GM23338 (cell line): ENCODE measurements around the gene LIPM. TPM values are rescaled to one million over a fixed set of nuclear protein-coding genes. Genes with fewer than 3 reads are reported as not detected.

Experiments used
- ATAC-seq: fragments of 200-7000 bp; cut with Tn5 transposase; 3 replicates; pipeline ENCODE4 v1.9.1; 2020
- DNase-seq: peaks from one replicate; pipeline ENCODE4 v3.0.0-alpha.2; 2015; ENCODE audit warnings: low spot score
- H2AFZ ChIP-seq: fragments of 200-600 bp; sonication (generic); 2 replicates; pipeline ENCODE4 v1.8.0; 2016; ENCODE audit warnings: antibody characterized with exemption, mild to moderate bottlenecking, moderate library complexity
- H3F3A ChIP-seq: fragments of 200-600 bp; sonication (generic); replicated peaks from 2 replicates; pipeline ENCODE4 v1.8.0; 2017; ENCODE audit warnings: antibody characterized with exemption, mixed run types, low read depth
- H3K27ac ChIP-seq: fragments of 200-600 bp; sonication (generic); 2 replicates; pipeline ENCODE4 v1.6.1; 2016; ENCODE audit warnings: low read depth
- H3K27me3 ChIP-seq: fragments of 200-600 bp; sonication (generic); 2 replicates; pipeline ENCODE4 v1.8.0; 2016; ENCODE audit warnings: mild to moderate bottlenecking, mixed run types, moderate library complexity; ENCODE audit not compliant: insufficient read depth
- H3K36me3 ChIP-seq: fragments of 200-600 bp; sonication (generic); 2 replicates; pipeline ENCODE4 v1.8.0; 2016; ENCODE audit warnings: mild to moderate bottlenecking; ENCODE audit not compliant: insufficient read depth
- H3K4me1 ChIP-seq: fragments of 200-600 bp; sonication (generic); 2 replicates; pipeline ENCODE4 v1.8.0; 2016; ENCODE audit warnings: mild to moderate bottlenecking, moderate library complexity; ENCODE audit not compliant: insufficient read depth
- H3K4me2 ChIP-seq: fragments of 200-600 bp; sonication (generic); 2 replicates; pipeline ENCODE4 v1.7.1; 2017; ENCODE audit warnings: mixed run types
- H3K4me3 ChIP-seq: fragments of 200-600 bp; sonication (generic); 2 replicates; pipeline ENCODE4 v1.6.1; 2016; ENCODE audit warnings: mixed run types
- H3K79me2 ChIP-seq: fragments of 200-600 bp; sonication (generic); replicated peaks from 2 replicates; pipeline ENCODE4 v1.8.0; 2017; ENCODE audit warnings: mild to moderate bottlenecking; ENCODE audit not compliant: insufficient read depth
- H3K9me2 ChIP-seq: fragments of 200-600 bp; sonication (generic); 2 replicates; pipeline ENCODE4 v1.8.0; 2017; ENCODE audit not compliant: insufficient read depth
- H4K20me1 ChIP-seq: fragments of 200-600 bp; sonication (generic); replicated peaks from 2 replicates; pipeline ENCODE4 v1.8.0; 2017; ENCODE audit warnings: mild to moderate bottlenecking; ENCODE audit not compliant: insufficient read depth
- H3K27ac Mint-ChIP-seq: 2 replicates; pipeline ENCODE4 v1.8.0; 2020; ENCODE audit warnings: inconsistent platforms, mild to moderate bottlenecking, moderate library complexity, mixed read lengths
- H3K27me3 Mint-ChIP-seq: 3 replicates; pipeline ENCODE4 v1.8.0; 2022; ENCODE audit warnings: low read depth, mild to moderate bottlenecking, moderate library complexity, mixed read lengths, inconsistent platforms; ENCODE audit not compliant: insufficient read depth, poor library complexity
- H3K36me3 Mint-ChIP-seq: 3 replicates; pipeline ENCODE4 v1.8.0; 2021; ENCODE audit warnings: low read depth, mild to moderate bottlenecking, inconsistent platforms, moderate library complexity, mixed read lengths
- H3K4me1 Mint-ChIP-seq: 3 replicates; pipeline ENCODE4 v1.8.0; 2020; ENCODE audit warnings: mild to moderate bottlenecking, inconsistent platforms, mixed read lengths
- H3K4me3 Mint-ChIP-seq: 3 replicates; pipeline ENCODE4 v1.8.0; 2021; ENCODE audit warnings: moderate library complexity, mild to moderate bottlenecking, inconsistent platforms, mixed read lengths
- H3K9me3 Mint-ChIP-seq: 3 replicates; pipeline ENCODE4 v1.8.0; 2020; ENCODE audit warnings: moderate library complexity, mild to moderate bottlenecking, inconsistent platforms, mixed read lengths
- CREB1 ChIP-seq: fragments of 250-450 bp; sonication (Bioruptor Pico); IDR thresholded peaks from 2 replicates; pipeline ENCODE4 v1.5.0; 2020; ENCODE audit warnings: low read depth, mild to moderate bottlenecking, moderate library complexity
- CTCF ChIP-seq, 2 experiments: fragments of 200-600 bp in 1 of 2; sonication (generic) in 1 of 2; conservative IDR thresholded peaks; 2 replicates each; pipeline versions ENCODE4 v1.5.1 to v1.6.1; 2016 to 2017; ENCODE audit warnings: antibody characterized with exemption in 2 of 2, low read depth in 2 of 2, mild to moderate bottlenecking in 2 of 2, moderate library complexity in 1 of 2
- ETS1 ChIP-seq: IDR thresholded peaks from 2 replicates; pipeline ENCODE4 v1.6.1; 2016; ENCODE audit warnings: antibody characterized with exemption
- EZH2 ChIP-seq: fragments of 200-600 bp; sonication (generic); IDR thresholded peaks from one replicate; pipeline ENCODE4 v1.8.0; 2017; ENCODE audit warnings: antibody characterized with exemption, mild to moderate bottlenecking, low read depth; ENCODE audit not compliant: unreplicated experiment
- EZH2phosphoT487 ChIP-seq: fragments of 200-600 bp; sonication (generic); IDR thresholded peaks from one replicate; pipeline ENCODE4 v1.8.1; 2018; ENCODE audit warnings: antibody characterized with exemption; ENCODE audit not compliant: unreplicated experiment
- JUNB ChIP-seq: IDR thresholded peaks from one replicate; pipeline ENCODE4 v1.6.1; 2016; ENCODE audit warnings: antibody characterized with exemption; ENCODE audit not compliant: unreplicated experiment
- NANOG ChIP-seq: IDR thresholded peaks from 2 replicates; pipeline ENCODE4 v1.6.1; 2016; ENCODE audit warnings: antibody characterized with exemption, borderline replicate concordance
- POLR2AphosphoS5 ChIP-seq: IDR thresholded peaks from 2 replicates; pipeline ENCODE4 v1.6.1; 2016; ENCODE audit warnings: antibody characterized with exemption, low read depth
- REST ChIP-seq: IDR thresholded peaks from one replicate; pipeline ENCODE4 v1.6.1; 2018; ENCODE audit warnings: antibody characterized with exemption; ENCODE audit not compliant: unreplicated experiment
- ZNF114 ChIP-seq: fragments of 250-450 bp; sonication (Bioruptor Pico); IDR thresholded peaks from 2 replicates; pipeline ENCODE4 v1.5.0; 2020; ENCODE audit warnings: mild to moderate bottlenecking, moderate library complexity
- ZNF331 ChIP-seq: fragments of 250-450 bp; sonication (Bioruptor Pico); IDR thresholded peaks from 2 replicates; pipeline ENCODE4 v1.5.0; 2020; ENCODE audit warnings: low read depth, mild to moderate bottlenecking, moderate library complexity
- polyA plus RNA-seq: library from polyadenylated mRNA; unstranded; fragments of >200 nt; fragmentation: Nextera tagmentation; extraction: Ambion mirVana; gene quantifications from 2 replicates; pipeline ENCODE4 v1.2.1, GENCODE V29; 2016
- total RNA-seq: library from RNA; depleted of rRNA; stranded (reverse); fragments of >200 nt; shearing (Covaris generic); gene quantifications from 2 replicates; pipeline ENCODE4 v1.2.3, GENCODE V29; 2014
- TF ChIP-seq, protein P1 (sequence below): fragments of 250-450 bp; sonication (Bioruptor Pico); IDR thresholded peaks from 2 replicates; pipeline ENCODE4 v1.5.0; 2020; ENCODE audit warnings: mild to moderate bottlenecking, moderate library complexity

Gene LIPM
- total and polyA plus RNA-seq, 2 experiments from 2014 or later = not detected

DNA sequence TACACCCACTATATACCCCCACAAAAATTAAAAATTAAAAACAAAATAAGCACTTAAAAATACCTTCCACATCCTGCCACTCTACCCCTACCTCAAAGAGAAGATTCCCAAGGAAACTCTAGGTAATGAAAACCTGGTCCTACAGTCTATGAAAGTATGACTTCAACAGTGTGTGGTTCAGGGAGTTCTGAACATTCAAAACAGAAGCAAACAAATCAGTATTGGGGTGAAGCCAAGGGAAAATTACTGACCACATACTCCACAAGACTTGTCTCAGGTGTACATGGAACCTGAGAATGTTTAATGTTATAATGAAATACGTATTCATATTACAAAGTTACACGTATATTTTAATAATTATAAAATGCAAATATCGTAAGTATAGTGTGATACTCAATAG is 20.3 kb upstream of the LIPM start:
- no peaks in the 10 kb centered on the region for H3K79me2 ChIP-seq
- H3K4me3 ChIP-seq = no peak overlapping the region
- TF ChIP-seq CTCF (conservative IDR thresholded peaks at IDR 0.05; ENCODE audit: low read depth in 2 of 2) (no peak), JUNB (no peak), EZH2 (no peak), POLR2AphosphoS5 (no peak), ZNF331 (CRISPR knock-in tag) (no peak), ETS1 (no peak), NANOG (no peak), CREB1 (CRISPR knock-in tag) (no peak), ZNF114 (CRISPR knock-in tag) (no peak), EZH2phosphoT487 (no peak), REST (no peak)
- TF ChIP-seq, protein P1, sequence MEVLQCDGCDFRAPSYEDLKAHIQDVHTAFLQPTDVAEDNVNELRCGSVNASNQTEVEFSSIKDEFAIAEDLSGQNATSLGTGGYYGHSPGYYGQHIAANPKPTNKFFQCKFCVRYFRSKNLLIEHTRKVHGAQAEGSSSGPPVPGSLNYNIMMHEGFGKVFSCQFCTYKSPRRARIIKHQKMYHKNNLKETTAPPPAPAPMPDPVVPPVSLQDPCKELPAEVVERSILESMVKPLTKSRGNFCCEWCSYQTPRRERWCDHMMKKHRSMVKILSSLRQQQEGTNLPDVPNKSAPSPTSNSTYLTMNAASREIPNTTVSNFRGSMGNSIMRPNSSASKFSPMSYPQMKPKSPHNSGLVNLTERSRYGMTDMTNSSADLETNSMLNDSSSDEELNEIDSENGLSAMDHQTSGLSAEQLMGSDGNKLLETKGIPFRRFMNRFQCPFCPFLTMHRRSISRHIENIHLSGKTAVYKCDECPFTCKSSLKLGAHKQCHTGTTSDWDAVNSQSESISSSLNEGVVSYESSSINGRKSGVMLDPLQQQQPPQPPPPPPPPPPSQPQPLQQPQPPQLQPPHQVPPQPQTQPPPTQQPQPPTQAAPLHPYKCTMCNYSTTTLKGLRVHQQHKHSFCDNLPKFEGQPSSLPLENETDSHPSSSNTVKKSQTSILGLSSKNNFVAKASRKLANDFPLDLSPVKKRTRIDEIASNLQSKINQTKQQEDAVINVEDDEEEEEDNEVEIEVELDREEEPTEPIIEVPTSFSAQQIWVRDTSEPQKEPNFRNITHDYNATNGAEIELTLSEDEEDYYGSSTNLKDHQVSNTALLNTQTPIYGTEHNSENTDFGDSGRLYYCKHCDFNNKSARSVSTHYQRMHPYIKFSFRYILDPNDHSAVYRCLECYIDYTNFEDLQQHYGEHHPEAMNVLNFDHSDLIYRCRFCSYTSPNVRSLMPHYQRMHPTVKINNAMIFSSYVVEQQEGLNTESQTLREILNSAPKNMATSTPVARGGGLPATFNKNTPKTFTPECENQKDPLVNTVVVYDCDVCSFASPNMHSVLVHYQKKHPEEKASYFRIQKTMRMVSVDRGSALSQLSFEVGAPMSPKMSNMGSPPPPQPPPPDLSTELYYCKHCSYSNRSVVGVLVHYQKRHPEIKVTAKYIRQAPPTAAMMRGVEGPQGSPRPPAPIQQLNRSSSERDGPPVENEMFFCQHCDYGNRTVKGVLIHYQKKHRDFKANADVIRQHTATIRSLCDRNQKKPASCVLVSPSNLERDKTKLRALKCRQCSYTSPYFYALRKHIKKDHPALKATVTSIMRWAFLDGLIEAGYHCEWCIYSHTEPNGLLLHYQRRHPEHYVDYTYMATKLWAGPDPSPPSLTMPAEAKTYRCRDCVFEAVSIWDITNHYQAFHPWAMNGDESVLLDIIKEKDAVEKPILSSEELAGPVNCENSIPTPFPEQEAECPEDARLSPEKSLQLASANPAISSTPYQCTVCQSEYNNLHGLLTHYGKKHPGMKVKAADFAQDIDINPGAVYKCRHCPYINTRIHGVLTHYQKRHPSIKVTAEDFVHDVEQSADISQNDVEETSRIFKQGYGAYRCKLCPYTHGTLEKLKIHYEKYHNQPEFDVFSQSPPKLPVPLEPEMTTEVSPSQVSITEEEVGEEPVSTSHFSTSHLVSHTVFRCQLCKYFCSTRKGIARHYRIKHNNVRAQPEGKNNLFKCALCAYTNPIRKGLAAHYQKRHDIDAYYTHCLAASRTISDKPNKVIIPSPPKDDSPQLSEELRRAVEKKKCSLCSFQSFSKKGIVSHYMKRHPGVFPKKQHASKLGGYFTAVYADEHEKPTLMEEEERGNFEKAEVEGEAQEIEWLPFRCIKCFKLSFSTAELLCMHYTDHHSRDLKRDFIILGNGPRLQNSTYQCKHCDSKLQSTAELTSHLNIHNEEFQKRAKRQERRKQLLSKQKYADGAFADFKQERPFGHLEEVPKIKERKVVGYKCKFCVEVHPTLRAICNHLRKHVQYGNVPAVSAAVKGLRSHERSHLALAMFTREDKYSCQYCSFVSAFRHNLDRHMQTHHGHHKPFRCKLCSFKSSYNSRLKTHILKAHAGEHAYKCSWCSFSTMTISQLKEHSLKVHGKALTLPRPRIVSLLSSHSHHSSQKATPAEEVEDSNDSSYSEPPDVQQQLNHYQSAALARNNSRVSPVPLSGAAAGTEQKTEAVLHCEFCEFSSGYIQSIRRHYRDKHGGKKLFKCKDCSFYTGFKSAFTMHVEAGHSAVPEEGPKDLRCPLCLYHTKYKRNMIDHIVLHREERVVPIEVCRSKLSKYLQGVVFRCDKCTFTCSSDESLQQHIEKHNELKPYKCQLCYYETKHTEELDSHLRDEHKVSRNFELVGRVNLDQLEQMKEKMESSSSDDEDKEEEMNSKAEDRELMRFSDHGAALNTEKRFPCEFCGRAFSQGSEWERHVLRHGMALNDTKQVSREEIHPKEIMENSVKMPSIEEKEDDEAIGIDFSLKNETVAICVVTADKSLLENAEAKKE (CRISPR knock-in tag) = no peak
- no peaks in the 10 kb centered on the region for H3K4me1 ChIP-seq
- no peak overlapping the region for H3K27ac ChIP-seq
- Mint-ChIP-seq H3K27me3 (no peaks in the 10 kb centered on the region), H3K4me3 (no peak overlapping the region), H3K9me3 (no peaks in the 10 kb centered on the region), H3K36me3 (no peaks in the 10 kb centered on the region), H3K27ac (no peak overlapping the region), H3K4me1 (no peaks in the 10 kb centered on the region)
- H3K27me3 ChIP-seq = no peaks in the 10 kb centered on the region
- no peak overlapping the region for H2AFZ ChIP-seq
- no peak for DNase-seq
- H3F3A ChIP-seq = no peaks in the 10 kb centered on the region
- H3K4me2 ChIP-seq = no peak overlapping the region
- ATAC-seq = no peak
- no peaks in the 10 kb centered on the region for H3K9me2 ChIP-seq
- H3K36me3 ChIP-seq = no peaks in the 10 kb centered on the region
- no peaks in the 10 kb centered on the region for H4K20me1 ChIP-seq
